ENCODE measurements around the gene MAPKBP1.

MAPKBP1 gene

DNA sequence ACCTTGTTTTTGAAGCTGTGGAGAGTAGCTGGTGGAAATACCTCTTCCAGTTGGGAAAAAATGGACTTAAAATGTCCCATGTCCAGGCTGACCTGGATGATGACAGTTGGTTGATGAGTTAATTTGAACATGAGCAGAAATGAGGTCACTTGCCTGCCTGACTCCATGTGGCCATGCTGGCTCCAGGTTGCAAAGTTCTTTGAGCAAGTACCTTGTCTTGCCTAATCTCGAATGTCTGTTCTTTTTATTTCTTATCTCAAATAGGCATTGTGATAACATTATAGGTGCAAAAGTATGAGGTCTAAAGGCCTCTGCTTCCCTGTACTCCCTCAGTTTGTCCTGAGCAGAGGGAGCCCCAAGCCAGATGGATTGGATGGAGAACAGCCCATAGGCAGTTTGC is 9.0 kb downstream of the MAPKBP1 start:
- no peak for DNase-seq (ENCODE audit: low read depth in 3 of 3)

DNA sequence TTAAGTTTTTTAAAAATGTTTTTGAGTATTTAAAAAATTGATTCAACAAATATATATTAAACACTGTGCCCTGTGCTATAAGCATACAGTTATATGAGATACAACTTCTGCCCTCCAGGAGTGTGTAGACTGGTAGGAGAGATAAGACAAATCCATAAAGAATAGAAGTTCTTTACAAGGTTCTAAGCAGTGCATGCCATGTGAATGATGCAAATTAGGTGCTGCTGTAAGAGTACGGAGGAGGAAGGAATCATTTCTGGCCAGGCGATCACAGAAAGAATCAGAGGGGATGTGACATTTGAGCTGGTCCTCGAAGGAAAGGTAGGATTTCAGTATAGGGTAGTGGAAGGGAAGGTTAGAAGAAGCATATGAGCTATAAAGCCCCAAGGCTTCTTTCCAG is 14.0 kb downstream of the MAPKBP1 start:
- no peak for DNase-seq (ENCODE audit: low read depth in 3 of 3)

DNA sequence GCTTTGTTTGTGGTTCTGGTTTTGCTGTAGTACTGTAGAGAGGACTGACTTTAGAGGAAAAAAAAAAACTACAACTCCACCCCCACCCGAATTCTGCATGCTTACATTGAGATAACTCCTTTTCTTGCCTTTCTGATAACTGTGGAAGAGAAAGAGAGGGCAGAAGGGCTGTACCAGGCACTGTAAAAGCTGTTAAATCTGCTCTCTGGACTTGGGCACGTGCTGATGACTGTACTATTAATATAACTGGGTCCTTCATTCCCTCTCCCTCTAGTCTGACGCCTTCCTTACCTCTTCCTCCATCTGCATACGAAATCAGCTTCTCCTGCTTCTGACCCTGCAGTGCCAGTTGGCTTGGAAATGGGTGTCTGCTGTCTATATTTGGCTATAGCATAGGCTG is 15.0 kb downstream of the MAPKBP1 start:
- no peak for DNase-seq (ENCODE audit: low read depth in 3 of 3)

DNA sequence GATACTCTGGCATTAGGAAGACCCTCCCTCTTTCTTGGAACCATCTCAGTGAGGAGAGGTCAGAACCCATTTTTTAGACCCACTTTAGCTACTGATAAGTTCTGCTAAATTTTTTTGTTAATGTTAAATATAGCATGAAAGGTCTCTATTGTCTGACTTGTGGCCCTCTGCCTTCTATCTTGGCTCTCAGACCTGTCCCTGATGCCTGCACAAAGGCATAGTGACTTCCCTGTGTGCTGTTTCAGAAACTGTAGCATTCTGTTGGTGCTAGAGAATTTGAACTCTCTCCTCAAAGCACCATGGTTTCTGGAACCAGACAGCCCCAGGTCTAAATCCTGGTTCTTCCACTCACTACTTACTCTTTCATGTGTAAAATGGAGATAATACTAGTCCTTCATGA is 15.4 kb downstream of the MAPKBP1 start:
- no peak for DNase-seq (ENCODE audit: low read depth in 3 of 3)

DNA sequence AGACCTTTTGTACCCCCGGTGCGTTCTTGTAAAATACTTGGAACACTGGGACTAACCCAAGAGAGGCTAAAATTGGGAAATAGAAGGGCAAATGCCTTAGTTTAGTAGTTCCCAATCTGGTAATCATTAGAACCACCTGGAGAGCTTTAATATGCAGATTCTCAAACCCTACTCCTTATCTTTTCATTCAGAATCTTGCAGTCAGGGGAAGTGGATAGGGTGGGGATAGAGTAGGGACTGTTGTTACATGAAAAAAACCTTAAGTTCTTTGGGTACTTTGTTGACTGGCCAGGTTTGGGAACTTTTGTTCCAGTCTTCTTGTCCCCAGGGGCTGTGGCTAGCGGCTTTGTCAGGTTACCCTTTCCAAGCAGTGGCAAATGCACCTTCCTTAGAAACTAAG is 15.9 kb downstream of the MAPKBP1 start:
- DNase-seq (ENCODE audit: low read depth in 3 of 3) = no peak

DNA sequence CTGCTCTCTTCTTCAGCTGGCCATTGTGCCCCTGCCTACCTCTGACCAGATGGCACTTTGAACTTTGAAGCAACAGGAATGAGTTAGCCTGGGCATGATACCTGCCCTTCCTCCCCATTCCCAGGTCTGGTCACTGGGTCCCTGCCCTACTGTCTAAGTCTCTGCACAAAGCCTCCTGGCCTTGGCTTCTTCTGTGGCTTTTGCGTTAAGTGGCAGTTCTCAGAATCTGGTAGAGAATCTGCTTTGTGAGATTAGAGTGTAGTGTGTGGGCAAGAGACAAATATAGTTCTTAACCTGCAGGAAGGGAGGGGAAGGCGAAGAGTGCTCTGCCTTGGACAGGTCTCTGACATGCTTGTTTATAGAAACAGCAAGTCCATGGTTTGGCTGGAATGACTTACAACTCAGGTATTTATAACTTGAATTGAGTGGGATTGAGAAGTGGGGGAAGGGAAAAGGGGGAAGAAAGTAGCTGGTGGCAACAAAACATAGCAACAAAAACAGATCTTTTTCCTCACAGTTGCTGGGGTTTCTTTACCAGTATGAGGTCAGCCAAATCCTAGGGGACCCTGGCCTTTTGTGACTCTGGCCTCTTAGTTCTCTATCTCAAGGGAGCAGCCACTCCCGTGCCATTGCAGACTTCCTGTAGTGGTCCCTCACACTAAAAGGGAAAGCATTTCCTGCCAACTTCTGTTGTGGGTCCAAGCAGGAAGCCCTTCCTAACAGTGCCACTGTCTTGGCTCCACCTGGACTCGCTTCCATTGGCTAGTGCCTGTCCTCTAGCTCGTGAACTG is 16.7 kb downstream of the MAPKBP1 start:
- DNase-seq (ENCODE audit: low read depth in 3 of 3) = no peak

DNA sequence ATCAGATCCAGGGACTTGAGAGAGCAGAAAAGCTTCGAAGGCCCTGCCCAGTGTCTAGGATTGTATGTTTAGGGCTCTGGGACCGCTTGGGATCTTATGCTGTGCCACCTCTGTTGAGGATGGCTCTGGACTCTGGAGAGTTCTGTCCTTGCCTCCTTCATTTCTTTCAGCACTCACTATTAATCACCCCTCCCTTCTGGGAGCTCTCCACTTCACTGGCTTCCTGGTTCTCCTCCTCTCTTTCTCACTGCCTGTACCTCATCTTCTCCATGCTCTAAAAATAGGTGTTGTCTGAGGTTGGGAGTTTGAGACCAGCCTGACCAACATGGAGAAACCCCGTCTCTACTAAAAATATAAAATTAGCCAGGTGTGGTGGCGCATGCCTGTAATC is 17.3 kb downstream of the MAPKBP1 start:
- no peak for DNase-seq (ENCODE audit: low read depth in 3 of 3)

DNA sequence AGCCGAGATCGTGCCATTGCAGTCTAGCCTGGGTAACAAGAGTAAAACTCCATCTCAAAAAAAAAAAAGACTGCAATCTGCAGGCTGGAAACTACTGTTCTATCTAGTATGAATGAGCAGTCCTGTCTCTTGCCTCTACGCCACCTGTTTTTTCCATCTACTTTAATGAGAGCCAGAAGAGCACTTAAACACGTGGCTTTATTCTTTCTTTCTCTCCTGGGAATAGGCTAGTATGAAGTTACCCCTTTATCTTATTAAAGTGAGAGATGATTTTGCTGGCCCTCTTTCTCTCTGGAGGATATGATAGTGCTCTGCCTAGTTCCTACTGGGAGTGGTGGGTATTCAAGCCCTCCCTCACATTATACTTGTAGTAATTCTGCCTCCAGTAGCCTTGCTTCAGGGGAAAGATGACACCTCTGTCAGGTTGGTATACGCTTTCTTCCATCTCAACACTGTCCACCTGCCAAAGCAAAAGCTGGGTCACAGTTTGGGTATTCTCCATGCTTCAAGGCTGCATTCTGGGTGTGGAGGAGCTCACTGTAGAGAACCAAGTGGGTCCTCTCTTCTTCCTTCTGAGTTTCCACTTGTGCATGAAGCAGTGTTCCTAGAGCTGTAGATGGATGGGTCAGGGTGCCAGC is 17.8 kb downstream of the MAPKBP1 start:
- no peak for DNase-seq (ENCODE audit: low read depth in 3 of 3)

DNA sequence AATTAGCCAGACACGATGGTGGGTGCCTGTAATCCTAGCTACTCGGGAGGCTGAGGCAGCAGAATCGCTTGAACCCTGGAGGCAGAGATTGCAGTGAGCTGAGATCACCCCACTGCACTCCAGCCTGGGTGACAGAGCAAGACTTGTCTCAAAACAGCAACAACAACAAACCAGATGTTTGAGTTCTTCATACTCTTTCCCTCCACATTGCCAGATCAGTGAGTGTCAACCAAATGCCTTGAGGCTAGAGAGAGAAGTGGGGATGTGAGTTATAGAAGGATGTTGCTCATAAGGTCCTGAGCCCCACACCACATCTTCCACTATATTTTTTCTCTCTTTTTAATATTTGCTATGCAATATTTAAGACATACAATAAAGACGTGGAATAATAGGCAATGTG is 19.8 kb downstream of the MAPKBP1 start:
- DNase-seq (ENCODE audit: low read depth in 3 of 3) = no peak

DNA sequence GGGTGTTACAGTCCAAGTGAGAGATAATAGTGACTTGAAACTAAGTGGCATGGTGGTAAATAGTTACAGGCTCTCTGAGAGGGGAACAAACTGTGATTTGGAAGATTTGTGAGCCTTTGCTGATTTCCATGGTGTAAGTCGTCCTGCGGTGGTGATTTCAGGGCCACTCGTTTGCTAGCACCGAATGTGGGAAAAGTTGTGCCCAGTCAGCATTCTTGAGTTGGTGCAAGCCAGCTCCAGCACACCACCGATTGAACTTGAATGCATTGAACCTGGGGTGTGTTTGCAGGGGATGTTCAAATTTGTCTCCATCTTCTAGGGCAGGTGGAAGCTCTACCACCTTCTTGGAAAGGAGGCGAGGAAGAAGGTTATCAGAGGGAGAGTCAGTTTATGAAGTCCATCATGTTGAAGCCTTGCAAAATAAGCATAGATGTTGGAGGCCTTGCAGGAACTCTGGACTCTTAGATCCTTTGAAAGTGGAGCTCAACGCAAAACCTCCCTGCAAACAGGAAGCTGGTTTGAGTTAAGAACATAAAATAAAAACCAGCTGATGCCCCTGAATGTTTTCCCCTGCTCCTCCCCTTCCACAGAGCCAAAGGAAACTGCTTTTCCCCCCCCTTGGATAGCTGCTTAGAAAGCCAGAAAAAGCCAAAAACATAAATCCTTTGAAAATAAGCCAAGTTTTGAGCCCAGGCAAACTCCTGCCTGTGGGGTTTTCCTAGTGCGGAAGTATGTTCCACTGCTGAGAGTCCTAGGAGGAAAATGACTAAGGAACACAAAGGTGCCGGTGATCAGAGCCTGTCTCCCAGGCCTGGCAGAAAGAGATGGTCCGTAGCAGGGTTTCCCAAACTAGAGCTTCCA is 21.9 kb downstream of the MAPKBP1 start:
- no peak for DNase-seq (ENCODE audit: low read depth in 3 of 3)

DNA sequence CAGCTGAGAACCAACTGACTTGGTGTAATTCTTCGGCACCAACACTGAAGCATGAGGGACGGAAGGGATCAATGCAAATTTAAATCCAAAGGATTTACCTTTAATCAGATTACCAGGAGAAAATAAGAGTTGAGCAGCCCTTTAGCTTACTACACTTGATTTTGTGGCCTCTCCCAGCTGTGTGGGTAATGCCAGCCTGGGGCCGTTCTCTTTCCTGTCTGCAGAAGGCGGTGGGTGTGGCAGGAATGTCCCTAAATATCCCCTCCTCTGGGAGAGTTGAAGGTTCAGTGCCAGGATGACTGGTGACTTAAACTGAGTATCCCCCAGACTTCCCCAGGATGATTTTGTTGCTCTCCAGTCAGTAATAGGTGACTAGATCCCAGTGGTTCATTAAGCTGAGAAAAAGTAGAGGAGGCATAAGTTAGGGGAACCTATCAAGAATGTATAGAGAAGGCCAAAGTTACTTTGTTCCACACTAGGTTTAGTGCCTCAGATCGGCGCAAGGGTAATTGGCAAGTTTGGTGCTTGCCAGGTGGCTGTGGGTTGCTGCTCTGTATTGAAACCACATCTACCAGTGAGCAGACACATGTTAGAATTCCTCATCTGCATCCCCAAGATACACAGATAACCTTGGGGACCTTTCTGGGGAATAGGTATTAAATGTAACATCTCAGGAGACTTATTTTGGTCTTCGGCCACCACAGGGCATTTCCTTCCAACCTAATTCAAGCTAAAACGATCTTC is 23.1 kb downstream of the MAPKBP1 start:
- no peak for DNase-seq (ENCODE audit: low read depth in 3 of 3)

DNA sequence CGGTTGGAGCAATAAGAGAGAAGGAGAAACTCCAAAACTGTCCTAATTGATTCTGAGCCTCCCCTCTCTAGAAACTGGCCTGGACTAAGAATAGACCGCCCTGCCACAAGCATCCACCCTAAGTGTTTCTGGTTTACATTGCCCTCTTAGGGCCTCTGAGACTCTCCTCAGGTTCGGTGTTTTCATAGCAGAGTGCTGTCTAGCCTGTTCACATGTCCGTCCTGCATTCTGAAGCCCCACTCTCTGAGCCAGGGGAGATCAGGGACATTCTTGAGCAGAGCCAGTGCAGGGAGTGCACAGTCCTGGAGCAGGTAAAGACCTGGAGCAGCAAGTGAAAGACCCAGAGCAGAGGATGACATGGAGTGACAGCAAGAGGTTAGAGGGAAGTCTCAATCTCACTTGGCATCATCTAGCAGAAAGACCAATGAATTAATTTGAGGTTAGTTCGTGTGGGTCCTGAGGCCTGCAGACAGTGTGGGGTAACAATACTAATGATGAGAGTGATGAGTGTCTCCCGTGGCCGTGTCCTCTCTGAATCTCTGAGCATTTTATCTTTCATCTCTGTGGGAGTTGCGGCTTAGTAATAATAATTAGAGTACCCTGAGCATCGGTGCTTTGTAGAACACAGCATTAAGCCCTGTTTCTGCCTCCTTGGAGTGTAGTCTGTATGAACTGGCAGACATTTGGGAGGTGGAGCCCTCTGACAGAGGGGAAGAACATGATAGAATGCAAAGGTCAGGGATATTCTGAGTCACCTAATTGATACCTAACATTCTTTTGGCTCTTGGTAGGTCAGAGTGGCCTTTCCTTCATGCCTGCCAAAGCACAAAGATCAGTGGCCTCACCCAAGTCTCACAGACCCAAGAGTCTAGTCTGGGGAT is 24.6 kb downstream of the MAPKBP1 start:
- DNase-seq (ENCODE audit: low read depth in 3 of 3) = no peak

DNA sequence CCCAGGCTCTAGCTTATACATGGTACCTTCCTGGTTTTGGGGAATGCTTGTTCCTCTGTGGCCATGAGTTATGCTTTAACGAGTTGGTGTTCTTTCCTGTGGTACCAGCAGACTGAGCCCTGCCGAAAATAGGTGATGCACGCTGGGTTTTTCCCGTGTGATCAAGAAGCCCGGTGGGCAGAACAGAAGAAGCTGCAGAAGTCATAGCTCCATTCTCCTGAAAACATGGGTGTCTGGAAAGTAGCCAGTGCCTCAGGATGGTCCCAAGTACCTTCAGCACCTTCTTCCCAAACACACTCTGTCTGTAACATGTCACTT is 25.2 kb downstream of the MAPKBP1 start:
- no peak for DNase-seq (ENCODE audit: low read depth in 3 of 3)

DNA sequence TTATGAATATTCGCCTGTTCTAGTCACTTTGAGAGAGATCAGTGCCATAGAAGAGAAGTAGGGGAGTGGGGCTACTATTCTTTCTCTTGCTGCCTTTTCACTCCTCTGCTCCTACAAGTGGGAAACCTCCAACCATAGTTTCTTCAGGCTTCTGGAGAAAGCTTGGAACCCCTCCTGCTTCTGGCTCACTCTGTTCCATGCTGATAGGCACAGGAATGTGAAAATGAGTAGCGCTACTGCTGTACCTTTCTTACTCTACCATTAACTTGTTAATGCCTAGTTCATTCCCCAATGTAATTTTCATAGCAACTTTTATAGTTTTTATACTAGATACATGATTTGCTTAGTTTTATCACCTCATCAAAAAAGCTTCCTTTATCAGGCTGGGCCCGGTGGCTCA is 26.9 kb downstream of the MAPKBP1 start:
- DNase-seq (ENCODE audit: low read depth in 3 of 3) = no peak

DNA sequence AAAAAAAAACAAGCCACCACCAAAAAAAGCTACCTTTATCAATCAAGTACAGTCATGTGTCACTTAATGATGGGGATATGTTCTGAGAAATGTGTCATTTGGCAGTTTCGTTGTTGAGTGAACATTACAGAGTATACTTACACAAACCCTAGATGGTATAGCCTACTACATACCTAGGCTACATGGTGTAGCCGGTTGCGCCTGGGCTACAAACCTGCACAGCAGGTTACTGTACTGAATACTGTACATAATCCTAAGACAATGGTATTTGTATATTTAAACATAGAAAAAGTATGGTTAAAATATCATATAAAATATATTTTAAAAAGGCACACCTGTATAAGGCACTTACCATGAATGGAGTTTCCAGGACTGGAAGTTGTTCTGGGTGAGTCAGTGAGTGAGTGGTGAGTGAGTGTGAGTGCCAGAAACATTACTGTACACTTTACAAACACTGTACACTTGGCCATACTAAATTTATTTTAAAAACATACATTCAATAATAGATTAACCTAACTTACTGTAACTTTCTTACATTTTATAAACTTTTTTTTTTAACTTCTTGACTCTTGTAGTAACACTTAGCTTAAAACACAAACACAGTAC is 27.7 kb downstream of the MAPKBP1 start:
- DNase-seq (ENCODE audit: low read depth in 3 of 3) = no peak

DNA sequence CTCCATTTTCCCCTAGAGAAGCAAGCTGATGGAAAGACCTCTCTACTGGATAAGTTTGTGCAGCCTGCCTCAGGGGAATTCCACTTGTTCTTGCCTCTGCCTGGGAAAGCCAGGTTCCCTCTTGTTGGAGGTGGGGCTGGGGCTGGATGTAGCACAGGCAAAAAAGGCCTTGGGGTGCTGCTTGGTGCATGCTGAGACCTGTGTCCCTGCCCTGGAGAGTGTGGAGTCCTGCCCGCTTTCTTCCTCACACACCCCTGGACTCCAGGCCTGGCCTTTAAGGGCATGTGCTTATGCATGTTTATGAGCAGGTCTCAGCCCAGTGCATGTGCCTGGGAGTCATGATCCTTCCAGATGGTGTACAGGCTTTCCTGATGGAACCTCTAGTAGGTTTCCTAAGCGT is 30.1 kb downstream of the MAPKBP1 start:
- no peak for DNase-seq (ENCODE audit: low read depth in 3 of 3)

DNA sequence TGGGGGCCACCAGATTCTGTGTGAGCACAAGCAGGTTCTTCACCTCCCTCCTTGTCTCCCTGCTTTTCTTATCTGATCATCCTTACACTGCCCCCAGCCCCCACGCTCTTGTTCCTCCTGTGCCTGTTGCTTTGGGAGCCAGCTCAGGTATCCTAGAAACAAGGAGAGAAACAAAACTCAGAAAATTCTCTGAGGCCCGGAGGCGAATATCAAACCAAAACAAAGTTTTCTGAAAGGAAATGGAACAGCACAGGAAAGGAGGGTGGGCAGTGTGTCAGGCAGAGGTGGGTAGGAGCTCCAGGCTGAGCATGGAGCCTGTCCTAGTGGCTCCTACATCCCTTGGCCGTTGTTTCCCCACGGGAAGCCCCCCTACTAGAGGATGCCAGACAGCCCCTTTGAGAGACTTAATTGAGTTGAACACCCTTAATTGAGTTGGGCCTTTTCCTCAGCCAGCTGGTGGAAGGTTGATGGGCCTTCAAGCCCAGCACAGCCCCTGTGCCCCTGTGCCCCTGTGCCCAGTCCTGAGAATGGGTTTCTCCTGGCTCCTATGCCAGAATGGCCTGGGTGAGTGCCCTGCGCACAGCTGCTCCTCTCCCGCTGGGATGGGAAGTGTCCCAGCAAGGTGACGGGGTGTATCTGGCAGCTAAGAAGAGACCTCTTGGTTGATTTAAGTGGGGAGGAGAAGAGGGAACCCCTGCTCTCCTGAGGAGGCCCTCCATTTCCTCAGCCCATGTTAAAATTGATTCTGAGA is 30.8 kb downstream of the MAPKBP1 start:
- no peak for DNase-seq (ENCODE audit: low read depth in 3 of 3)

DNA sequence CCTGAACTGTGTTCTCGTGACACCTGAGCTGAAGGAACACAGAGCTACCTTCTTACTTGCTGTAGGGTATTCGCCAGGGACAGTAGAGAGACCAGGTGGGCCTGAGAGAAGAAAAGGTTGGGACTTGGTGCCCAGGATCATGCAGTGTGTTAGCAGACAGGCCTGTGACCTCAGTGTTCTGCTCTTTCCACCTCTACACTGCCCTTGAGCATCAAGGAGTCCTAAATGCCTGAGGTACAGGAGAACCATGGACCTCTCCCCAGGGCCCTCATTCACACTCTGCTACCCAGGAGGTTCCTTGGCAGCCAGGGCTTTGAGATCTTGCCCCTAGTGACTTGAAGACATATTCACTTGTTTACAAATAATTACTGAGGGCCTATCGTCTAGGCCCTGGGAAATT is 31.4 kb downstream of the MAPKBP1 start:
- DNase-seq (ENCODE audit: low read depth in 3 of 3) = no peak

DNA sequence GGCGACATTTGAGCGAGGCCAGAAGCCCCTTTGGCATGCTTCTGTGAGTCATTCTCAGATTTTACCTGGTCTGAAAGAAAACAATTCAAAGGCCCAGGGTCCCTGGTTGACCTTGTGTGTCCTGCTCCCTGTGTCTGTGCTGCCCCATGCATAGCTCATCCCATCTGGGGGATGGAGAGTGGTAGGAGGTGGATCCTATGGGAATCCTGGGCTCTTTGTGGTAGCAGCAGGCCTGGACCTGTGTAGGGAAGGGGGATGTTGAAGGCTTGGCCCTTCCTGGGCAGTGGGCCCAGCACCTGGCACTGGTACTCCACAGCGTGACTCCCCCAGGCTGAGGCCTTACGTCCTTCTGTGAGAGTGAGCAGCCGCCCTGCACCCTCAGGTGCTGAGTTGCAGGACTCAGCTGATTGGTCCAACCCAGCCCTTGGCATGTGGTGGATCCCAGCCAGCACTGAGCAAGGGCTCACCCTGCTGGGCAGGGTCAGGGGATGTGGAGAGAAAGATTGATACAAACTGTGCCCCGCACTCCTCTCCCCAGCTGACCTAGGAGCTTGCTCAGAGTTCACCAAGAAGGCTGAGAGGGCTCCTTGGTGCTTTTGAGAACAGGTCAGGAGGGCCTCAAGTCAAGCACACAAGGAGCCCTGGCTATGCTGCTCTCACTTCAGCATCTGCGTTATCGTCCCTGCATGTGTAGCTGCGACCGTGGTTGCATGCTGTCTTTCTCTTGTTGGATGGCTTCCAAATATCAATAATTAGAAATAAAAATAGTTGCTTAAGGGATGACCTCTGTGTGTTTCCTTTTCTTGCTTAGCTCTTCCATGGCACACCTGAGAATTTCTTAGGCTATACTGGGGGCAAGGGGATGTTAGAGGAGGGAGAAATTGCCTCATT is 32.3 kb downstream of the MAPKBP1 start:
- no peak for DNase-seq (ENCODE audit: low read depth in 3 of 3)
